GM18526 (cell line): Measurements from ENCODE around the gene CIAO1.

Experiments
- POLR2A ChIP-seq: IDR thresholded peaks from 3 replicates; pipeline ENCODE4 v1.6.1; 2011; ENCODE audit not compliant: insufficient read length; ENCODE audit errors: extremely low read depth

Gene CIAO1

GRCh38 chr2:96261328-96262003 lies 4.6 kb upstream of the CIAO1 start:
- no peak for TF ChIP-seq POLR2A

DNA sequence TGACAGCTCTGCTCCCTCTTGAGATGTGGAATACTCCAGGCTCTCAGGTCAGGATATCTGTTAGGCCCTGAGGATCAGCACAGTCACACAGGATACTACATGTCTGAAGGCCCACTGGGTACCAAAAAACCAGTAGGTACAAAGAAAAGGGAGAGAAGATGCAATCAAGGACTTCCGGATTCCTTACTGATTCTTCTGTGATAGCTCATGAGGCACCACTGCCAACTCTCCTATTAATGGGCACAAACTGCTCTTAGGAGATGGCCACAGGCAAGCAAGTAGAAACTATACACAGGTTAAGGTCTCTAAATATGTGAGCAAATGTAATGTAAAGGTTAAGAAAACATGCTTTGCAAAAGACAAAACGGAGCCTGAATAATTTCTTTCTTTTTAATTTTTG lies 3.7 kb upstream of the CIAO1 start:
- TF ChIP-seq POLR2A, result no peak

DNA sequence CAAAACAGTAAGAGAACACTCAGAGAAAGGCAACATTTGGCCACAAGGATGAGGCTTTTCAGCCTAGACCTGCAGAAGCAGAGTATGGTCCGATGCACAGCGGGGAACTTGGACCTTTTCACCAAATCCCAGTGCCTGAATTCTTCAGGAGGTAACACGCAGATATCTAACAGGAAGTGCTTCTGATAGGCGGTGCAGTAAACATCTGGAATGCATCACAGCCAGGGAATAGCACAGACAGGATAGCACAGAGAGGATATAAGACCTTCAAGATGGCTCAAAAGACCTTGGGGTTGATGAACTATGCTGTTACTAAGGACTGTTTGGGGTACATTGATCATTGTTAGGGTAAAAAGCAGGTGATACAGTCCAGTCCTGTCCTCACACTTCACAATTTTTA lies 1.9 kb upstream of the CIAO1 start:
- no peak for TF ChIP-seq POLR2A

DNA sequence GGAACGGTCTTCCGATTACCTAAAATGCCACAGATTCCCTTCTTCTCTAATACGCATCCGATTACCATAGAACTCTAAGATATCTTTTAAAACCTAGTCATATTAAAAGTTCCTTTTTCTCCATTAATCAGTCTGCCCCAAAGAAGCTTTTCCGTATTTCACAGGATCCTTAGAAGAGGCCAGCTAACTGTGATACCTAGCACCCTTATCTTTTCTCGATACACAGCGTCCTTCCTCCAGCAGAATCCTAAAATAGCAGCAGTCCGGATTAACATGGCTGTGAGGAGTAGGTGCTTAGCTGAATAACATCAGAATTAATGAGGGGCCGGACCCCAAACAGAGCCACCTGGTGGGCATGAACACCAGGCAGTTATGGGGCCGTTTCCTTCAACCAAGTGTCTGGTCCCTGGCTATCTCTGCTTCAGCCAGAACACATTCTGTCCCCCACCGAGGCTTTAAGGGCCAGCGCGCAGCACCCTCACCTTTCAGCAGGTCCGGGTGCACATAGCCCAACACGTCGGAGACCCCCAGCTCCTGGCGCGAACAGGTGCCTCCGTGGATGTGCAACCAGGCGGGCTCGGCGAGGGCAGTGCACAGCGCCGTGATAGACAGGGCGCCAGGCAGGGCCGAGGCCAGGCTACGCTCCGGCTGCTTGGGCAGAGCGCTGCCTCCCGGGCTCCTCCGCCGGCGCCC lies 1.2 kb upstream of the CIAO1 start:
- TF ChIP-seq POLR2A, result no peak

DNA sequence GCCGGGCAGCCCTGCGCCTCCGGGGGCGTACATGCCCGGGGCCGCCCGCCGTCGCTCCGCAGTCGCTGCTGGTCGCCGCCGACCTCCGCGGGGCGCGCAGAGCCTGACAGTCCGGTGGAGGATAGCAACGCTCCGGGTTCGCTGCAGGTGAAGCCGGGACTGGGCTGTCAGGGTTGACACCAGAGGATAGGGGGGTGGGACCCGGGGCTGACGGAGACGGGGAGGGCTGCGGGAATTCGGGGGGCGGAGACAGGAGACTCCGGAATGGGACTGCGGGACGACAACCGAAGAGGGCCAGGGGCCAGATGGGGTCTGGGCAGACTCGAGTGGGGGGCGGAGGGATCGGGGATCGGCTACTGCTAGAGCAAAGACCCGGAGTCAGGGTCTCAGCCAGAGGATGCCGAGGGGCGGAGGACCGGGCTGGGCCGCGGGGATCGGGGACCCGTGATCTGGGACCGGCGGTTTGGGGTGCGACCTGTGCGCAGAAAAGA lies 631 bp upstream of the CIAO1 start:
- TF ChIP-seq POLR2A, result no peak

DNA sequence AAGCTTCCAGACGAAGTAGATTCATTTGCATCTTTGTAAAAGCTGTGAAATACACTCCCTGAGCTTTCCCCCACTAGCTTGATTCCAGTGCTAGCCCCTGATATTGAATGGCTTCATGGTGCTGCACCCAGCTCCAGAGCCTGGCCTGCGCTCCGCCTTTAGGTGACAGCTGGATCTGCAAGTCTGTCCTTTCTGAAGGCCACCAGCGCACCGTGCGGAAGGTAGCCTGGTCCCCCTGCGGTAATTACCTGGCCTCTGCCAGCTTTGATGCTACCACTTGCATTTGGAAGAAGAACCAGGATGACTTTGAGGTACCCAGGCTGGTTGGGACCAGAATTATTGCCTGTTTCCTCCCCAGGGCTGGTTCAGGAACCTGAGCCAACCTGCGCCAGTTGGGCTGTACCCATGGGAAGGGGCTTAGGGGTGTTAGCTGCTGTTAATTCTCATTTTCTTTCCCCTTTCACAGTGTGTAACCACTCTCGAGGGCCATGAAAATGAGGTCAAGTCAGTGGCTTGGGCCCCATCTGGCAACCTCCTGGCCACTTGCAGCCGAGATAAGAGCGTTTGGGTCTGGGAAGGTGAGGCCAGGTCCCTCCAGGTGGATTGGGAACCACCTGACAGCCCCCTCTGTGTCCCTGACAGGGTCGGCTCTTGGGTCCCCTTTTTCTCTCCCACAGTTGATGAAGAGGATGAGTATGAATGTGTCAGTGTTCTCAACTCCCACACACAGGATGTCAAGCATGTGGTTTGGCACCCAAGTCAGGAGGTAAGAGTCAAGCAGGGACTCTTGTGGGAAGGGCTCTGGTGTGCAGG lies 1.3 kb downstream of the CIAO1 start:
- TF ChIP-seq POLR2A, result no peak

DNA sequence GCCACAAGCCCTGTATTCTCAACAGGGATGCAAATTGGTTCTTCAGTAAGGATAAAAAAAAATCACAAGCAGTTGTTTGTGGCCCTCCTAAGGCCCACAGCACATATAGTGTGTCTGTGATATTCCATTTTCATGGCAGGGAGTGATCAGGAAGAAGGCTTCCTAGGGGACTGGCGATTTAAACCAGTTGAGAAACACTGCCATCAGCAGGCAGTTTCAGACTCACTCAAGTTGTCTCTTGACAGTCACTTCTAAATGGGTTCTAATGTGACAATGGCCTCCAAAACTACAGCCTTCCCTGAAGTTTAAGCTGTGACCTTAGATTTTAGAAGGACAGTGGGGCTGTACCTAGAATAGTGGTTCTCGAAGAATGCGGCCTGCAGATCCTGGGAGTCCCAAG lies 6.0 kb downstream of the CIAO1 start:
- no peak for TF ChIP-seq POLR2A

GRCh38 chr2:96273763-96274162 lies 7.7 kb downstream of the CIAO1 start:
- no peak for TF ChIP-seq POLR2A

DNA sequence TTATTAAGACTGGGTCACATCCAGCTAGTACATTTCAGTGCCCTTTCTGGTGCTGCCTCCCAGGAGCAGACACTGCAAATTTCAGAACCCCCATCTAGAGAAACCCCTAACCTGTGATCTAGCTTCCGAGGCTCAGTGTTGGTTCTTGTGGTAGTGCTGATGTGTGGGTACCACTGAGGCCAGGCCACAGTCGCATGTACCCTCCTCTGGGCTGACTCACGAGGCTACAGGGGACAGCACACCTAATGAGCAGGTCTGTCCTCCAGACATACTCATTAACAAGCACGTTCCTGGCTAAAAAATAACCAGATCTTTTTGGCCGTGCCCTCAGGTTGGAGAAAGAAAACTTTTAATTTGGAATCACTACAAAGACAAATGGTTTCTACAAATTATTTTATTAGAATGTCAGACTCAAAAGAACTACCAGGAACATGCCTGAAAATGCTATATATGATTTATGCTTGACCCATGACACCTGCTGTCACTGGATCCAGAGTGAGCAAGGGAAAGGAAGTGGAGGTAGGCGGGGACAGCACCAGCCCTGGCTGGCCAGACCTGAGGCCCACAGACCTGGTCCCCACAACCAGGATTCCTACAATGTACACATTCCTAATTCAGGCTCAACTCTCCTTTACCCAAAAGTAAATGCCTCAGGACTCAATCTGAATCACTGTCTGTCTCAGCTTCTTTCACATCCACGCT lies 8.5 kb downstream of the CIAO1 start:
- no peak for TF ChIP-seq POLR2A

DNA sequence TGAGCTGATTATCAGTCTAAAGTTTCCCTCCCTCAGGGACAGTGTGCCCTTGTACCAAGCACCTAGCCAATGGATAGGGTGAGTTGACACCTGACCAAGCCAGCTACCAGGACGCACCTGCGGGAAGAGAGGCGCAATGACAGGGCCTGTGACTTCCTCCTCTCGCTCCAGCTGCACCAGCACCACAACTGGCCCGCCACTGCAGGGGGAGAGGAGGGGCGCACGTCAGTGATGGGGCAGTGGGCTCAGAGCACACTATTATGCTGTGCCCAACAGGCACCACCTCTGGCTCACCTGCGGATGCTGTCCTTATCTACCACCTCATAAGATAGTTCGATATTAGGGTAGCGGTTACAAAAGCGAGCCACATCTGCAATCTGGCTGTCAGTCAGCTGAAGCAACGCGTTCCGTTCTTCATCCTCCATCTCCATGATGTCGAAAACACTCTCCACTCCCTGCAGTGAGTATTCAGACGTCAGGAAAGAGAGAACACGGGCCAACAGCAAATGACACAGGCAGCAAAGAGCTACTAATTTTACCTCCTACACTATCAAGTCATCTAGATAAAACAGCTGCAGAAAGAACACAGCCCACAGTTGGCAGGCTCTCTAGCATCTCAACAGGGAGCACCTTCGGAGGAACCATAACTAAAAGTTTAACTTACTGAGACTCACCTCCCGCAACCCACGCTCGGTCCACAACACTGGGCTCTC lies 10.9 kb downstream of the CIAO1 start:
- no peak for TF ChIP-seq POLR2A

GRCh38 chr2:96287273-96287856 lies 21.3 kb downstream of the CIAO1 start:
- no peak for TF ChIP-seq POLR2A

DNA sequence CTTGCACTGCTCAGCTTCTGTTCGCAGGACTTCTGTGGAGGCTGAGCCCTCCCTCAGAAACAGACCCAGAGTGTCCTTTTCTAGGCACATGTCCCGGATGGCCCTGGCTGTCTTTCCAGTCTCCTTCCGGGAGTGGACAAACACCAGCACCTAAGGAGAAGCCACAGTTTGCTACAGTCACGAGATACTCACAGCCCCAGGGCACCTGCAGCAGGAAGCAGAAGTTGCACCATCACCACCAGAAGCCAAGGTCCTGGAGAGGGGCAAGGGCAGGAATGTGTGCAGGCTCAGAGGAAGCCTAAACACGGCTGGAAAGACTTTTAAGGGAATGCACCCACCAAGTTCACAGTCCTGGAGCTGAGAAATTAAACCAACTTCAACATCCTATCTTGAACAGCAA lies 25.7 kb downstream of the CIAO1 start:
- no peak for TF ChIP-seq POLR2A

DNA sequence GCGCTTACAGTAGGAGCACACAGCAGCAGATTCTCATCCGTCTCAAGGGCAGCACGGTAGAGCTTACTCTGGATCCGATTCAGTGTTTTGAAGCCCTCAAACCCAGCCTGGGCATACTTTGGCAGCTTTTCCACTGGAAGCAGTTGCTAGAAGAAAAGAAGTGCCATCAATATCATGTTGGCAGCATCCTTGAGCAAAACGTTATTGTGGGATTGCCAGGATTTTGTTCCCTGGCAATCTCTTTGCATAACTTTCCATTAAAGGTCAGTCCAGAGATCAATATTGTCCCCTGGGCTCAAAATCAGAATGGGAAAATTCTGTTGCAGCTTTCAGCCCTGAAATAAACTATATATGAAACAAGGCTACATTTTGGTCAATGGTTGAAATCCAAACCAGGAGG lies 30.9 kb downstream of the CIAO1 start:
- no peak for TF ChIP-seq POLR2A

- TF ChIP-seq POLR2A, result no peak
These were observed 35.8 kb downstream of the CIAO1 start for GRCh38 chr2:96301865-96302264.
